AG04450 (cell line): ENCODE measurements around the gene ANKS1B. TPM values are rescaled to one million over a fixed set of nuclear protein-coding genes. Genes with fewer than 3 reads are reported as not detected.

Experiments used
- CTCF ChIA-PET: fragments of 300-600, 350-600 bp; formaldehyde crosslinking; extraction: SDS; loops from one replicate; lab custom pipeline; 2022; ENCODE audit warnings: antibody characterized with exemption, inconsistent platforms; lab: Charles Lee
- POLR2A ChIA-PET: fragments of 350-600 bp; formaldehyde crosslinking; extraction: SDS; loops from one replicate; lab custom pipeline; 2021; ENCODE audit warnings: antibody characterized with exemption, inconsistent platforms; lab: Yijun Ruan, JAX
- DNase-seq: peaks from one replicate; pipeline ENCODE4 v3.0.0-alpha.2; 2011; ENCODE audit warnings: low read depth, low spot score
- H3K27ac ChIP-seq: one replicate; pipeline ENCODE4 v1.5.1; 2012; ENCODE audit warnings: low read depth, low read length, control low read depth
- H3K27me3 ChIP-seq: one replicate; pipeline ENCODE4 v1.6.0; 2012; ENCODE audit warnings: low read length; ENCODE audit not compliant: control insufficient read depth, insufficient read depth
- H3K4me3 ChIP-seq: 2 replicates; pipeline ENCODE4 v1.5.1; 2011; ENCODE audit warnings: mild to moderate bottlenecking, low read depth, low read length, control low read depth
- H3K9me3 ChIP-seq: 2 replicates; pipeline ENCODE4 v1.5.1; 2012; ENCODE audit warnings: low read length; ENCODE audit not compliant: control insufficient read depth, insufficient read depth
- CTCF ChIP-seq: IDR thresholded peaks from 2 replicates; pipeline ENCODE4 v1.5.1; 2011; ENCODE audit warnings: low read depth, low read length, control low read depth, inconsistent platforms
- polyA plus RNA-seq: library from polyadenylated mRNA; depleted of rRNA; stranded (reverse); fragments of >200 nt; gene quantifications from 2 replicates; pipeline ENCODE4 v1.2.3, GENCODE V29; 2011

ANKS1B gene
- polyA plus RNA-seq, 1 experiment = 0.22 TPM

GRCh38 chr12:98868538-98868937 lies 1116.2 kb downstream of the ANKS1B start:
- Histone ChIP-seq H3K27me3 (no peaks in the 10 kb centered on the region), H3K27ac (no peak overlapping the region), H3K4me3 (no peak overlapping the region), H3K9me3 (no peaks in the 10 kb centered on the region)
- TF ChIP-seq CTCF = no peak
- no peak for DNase-seq
- ChIA-PET POLR2A (no interaction called here), CTCF (no interaction called here)

GRCh38 chr12:98868076-98868475 lies 1116.7 kb downstream of the ANKS1B start:
- ChIA-PET CTCF (no interaction called here), POLR2A (no interaction called here)
- DNase-seq = no peak
- no peak overlapping the region for H3K27ac ChIP-seq
- H3K9me3 ChIP-seq = no peaks in the 10 kb centered on the region
- no peak overlapping the region for H3K4me3 ChIP-seq
- TF ChIP-seq CTCF = no peak
- no peaks in the 10 kb centered on the region for H3K27me3 ChIP-seq

GRCh38 chr12:98864363-98864762 lies 1120.4 kb downstream of the ANKS1B start:
- no peaks in the 10 kb centered on the region for H3K27me3 ChIP-seq
- ChIA-PET POLR2A (no interaction called here), CTCF (no interaction called here)
- no peak for TF ChIP-seq CTCF
- no peak overlapping the region for H3K4me3 ChIP-seq
- DNase-seq = no peak
- H3K9me3 ChIP-seq = no peaks in the 10 kb centered on the region
- no peak overlapping the region for H3K27ac ChIP-seq

GRCh38 chr12:98863167-98863566 lies 1121.6 kb downstream of the ANKS1B start:
- H3K27me3 ChIP-seq = no peaks in the 10 kb centered on the region
- CTCF ChIA-PET = interaction anchor here (1.4 kb wide), 1 partner anchor 169 kb away, joined by 3 read pairs; no protein-coding TSS in a partner anchor
- POLR2A ChIA-PET = interaction anchor here (0.6 kb wide), 1 partner anchor 377 kb away, joined by 3 read pairs; no protein-coding TSS in a partner anchor
- H3K27ac ChIP-seq = no peak overlapping the region
- no peaks in the 10 kb centered on the region for H3K9me3 ChIP-seq
- no peak for TF ChIP-seq CTCF
- no peak overlapping the region for H3K4me3 ChIP-seq
- DNase-seq = no peak

- TF ChIP-seq CTCF = no peak
- Histone ChIP-seq H3K27me3 (no peaks in the 10 kb centered on the region), H3K9me3 (no peaks in the 10 kb centered on the region), H3K4me3 (no peak overlapping the region), H3K27ac (no peak overlapping the region)
- DNase-seq = no peak
- ChIA-PET POLR2A (no interaction called here), CTCF (no interaction called here)
Measured at GRCh38 chr12:98861251-98861650, 1123.5 kb downstream of the ANKS1B start.
